GM18502 (cell line): ENCODE data around the gene EPG5.
A peak's percentile ranks its signal among the peaks of the same experiment; 100 is the strongest.
"Not testable (repeated sequence)": the region's sequence is repeated elsewhere in the genome, so short reads cannot be mapped to it uniquely, and the experiment has no call there.

Experiments used
- ATAC-seq: cut with Tn5 transposase; IDR thresholded peaks from one replicate; pipeline ENCODE4 v1.9.1; 2021; ENCODE audit warnings: mild to moderate bottlenecking; ENCODE audit not compliant: unreplicated experiment, poor library complexity

EPG5 gene

DNA sequence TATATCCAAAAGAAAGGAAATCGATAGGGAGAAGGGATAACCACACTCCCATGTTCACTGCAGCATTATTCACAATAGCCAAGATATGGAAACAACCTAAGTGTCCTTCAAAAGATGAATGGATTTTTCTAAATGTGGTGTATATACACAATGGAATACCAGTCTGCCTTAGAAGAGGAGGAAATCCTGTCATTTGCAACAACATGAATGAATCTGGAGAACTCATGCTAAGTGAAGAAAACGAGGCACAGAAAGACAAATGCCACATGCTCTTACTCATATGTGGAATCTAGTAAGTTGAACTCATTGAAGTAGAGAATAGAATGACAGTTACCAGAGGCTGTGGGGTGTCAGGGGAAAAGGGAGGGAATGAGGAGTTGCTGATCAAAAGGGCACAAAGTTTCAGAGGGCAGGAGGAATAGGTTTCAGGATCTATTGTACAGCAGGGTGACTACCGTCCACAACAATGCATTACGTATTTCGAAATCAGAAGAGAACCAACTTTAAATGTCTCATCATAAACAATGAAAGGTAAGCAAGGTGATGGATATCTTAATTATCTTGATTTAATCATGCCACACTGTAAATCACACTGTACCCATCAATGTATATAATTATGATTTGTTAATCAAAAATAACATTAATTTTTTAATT, 95.6 kb downstream of the EPG5 start:
- no peak for ATAC-seq

DNA sequence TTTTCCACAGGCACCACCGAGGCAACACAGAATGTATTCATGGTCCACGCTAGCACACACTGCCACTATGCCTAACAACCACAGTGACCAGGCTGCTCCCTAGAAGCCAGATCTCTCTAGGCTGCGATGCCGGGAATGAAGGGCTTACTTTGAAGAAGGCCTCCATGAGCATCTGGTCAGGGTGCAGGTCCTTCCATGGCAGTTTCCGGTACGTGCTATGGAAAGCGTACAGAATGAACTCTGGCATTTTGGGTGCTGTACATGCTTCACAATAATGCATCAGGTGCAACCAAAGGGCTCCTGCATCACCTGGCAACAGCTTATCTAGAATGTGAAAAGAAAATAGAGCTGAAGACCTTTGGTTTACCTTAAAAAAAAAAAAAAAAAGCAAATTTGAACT, 96.7 kb downstream of the EPG5 start:
- no peak for ATAC-seq

GRCh38 chr18:45865466-45865865, 101.7 kb downstream of the EPG5 start:
- ATAC-seq = no peak

- ATAC-seq = no peak
These were observed 103.0 kb downstream of the EPG5 start for GRCh38 chr18:45864081-45864480.

GRCh38 chr18:45863469-45863868, 103.7 kb downstream of the EPG5 start:
- ATAC-seq = no peak

DNA sequence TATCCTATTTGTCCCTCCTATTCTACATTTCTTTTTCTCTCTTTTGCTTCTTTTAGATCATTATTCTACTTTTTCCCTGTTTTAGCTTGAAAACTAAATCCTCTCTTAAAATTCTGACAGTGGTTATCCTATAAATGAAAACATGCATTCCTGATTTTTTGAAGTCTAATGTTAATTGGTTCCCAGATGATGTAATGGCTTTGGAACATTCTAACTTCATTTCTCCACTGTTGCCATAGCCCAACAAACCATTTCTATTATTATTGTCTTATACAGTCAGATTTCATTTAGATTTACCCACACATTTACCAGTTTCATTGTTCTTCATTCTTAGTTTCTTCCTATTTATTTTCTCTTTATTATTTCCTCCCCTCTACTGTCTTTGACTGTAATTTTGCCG, 105.2 kb downstream of the EPG5 start:
- no peak for ATAC-seq

GRCh38 chr18:45860971-45861370, 106.2 kb downstream of the EPG5 start:
- no peak for ATAC-seq

GRCh38 chr18:45860492-45860891, 106.6 kb downstream of the EPG5 start:
- no peak for ATAC-seq

- no peak for ATAC-seq
These were observed 107.8 kb downstream of the EPG5 start for GRCh38 chr18:45859334-45859733.

GRCh38 chr18:45856531-45856930, 110.6 kb downstream of the EPG5 start:
- no peak for ATAC-seq

DNA sequence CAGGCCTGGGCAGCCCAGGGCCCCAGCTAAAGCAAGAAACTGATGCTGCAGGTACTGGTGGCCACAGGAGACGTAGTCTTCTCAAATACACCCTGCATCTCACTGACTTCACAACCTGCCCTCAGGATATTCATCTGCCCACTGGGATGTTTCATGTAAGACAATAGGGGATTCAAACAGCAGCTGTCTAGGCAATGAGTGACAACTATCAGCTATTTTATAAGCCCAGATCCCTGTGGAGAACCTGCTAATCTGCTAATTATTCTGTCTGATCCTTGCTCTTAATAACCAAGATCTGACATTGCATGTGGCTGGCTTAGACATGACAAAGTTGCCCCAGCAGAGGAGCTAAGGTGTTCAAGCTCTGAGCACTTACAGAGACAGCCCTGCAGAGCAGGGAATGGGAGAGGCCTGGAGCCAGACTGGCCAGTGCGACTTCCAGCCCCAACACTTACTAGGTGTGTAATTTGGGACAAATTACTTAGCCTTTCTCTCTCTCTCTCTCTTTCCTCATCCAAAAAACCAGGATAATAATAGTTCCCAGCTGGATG, 113.0 kb downstream of the EPG5 start:
- no peak for ATAC-seq

GRCh38 chr18:45852631-45853030, 114.5 kb downstream of the EPG5 start:
- no peak for ATAC-seq

DNA sequence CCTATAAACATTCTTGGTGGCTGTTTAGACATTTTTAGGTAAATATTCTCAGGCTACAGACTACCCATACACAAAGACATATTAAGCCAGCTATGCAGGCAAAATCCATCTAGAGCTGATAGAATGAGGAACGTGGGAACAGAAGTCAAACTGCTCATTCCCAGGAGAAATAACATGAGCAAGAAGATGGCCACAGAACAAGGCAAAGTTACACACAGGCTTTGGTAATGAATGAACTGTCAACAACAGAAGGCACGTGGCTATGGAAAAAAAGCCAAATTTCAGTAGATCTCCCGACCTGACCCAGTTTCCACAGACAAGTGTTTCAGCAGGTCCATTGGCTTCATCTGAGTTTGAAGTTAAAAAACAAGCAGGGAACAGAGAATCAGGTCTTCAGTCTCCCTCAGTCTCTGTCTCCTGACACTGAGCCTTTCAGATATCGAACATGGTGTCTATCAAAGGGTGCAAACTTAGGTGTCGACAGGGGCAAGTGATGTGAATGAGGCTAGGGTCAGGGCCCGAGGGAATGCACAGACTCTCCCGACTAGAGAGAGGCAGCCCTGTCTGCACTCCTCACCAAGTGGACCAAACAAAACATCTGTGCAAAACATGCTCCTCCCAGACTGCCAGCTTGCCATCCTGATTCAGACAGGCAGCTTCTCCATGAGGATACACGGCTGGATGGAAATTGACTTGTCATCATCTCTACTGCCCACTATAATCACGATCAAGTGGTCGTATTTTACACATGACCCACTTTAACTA, 115.8 kb downstream of the EPG5 start:
- no peak for ATAC-seq

- ATAC-seq = peak; percentile 46
These were observed 117.1 kb downstream of the EPG5 start for GRCh38 chr18:45850021-45850420.

GRCh38 chr18:45849529-45849928, 117.6 kb downstream of the EPG5 start:
- no peak for ATAC-seq

GRCh38 chr18:45848643-45849042, 118.5 kb downstream of the EPG5 start:
- ATAC-seq = not testable (repeated sequence)

DNA sequence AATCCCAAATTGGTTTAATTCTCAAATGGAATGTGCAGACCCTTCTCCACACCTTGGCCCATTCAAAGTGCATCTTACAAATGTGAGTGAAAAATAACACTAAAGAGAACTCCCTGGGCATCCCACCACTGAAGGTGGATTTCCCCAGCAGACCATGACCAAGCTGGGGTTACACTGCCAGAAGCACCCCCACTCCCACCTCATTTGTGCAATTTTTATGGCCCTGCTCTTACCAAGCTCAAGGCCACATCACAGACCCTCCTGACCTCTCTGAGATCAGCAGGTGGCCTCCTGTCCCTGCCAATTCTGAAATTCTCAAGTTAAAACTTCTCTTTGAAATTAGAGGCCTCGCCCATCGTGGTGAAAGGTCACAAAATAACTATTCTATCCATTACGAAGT, 120.0 kb downstream of the EPG5 start:
- ATAC-seq = no peak

DNA sequence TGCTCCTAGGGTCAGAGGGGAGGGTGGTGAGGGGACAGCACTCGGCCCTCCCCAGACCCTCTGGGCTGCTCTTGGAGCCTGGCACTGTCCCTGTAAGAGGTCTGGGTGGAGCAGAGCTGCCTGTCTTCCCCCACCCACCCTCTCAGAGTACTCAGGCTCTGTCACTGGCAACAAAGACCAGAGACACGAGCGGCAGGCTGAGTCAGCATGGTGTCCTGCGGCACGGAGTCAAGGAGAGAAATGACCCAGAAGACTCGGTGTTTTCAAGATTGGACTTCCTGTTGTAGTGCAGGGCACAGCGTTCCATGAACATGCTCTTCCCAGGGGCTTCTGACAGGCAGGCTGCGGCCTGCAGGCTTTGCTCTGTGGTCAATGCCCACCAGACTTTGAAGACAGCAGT, 121.7 kb downstream of the EPG5 start:
- no peak for ATAC-seq

DNA sequence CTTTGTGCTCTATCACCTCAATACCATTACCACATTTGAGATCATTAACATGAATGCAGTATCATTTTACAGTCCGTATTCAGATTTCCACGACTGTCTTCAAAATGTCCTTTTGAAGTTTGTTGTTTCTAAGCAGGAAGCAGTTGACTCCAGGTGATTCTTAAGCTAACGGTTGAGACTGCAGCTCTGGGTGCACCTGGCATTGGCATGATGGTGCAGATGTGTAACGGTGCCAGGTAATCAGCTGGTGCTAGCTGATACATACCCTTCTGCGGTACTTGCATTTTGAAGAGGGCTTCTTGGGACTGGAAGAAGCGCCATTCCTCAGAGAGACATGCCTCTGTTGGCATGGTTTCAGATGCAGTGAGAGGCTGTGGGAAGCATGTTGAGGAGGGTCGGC, 122.2 kb downstream of the EPG5 start:
- no peak for ATAC-seq

DNA sequence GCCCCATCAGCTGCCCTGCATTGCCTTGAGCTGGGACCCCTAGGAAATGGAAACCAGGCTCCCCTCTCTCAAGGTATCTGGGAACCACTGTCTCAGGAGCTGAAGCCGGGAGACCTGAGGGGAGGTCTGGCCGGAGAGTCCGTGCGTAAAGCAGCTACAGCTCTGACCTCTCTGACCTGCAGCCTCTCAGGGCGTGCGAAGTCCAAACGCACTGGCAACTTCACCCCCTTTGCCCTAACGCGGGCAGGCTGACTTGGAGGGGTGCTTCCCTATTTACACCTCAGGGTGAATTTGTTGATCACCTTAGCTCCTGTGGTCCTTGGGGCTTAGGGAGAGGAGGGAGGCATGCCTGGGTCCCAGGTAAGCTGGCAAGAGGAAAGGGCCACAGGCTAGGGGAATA, 124.1 kb downstream of the EPG5 start:
- ATAC-seq = no peak

DNA sequence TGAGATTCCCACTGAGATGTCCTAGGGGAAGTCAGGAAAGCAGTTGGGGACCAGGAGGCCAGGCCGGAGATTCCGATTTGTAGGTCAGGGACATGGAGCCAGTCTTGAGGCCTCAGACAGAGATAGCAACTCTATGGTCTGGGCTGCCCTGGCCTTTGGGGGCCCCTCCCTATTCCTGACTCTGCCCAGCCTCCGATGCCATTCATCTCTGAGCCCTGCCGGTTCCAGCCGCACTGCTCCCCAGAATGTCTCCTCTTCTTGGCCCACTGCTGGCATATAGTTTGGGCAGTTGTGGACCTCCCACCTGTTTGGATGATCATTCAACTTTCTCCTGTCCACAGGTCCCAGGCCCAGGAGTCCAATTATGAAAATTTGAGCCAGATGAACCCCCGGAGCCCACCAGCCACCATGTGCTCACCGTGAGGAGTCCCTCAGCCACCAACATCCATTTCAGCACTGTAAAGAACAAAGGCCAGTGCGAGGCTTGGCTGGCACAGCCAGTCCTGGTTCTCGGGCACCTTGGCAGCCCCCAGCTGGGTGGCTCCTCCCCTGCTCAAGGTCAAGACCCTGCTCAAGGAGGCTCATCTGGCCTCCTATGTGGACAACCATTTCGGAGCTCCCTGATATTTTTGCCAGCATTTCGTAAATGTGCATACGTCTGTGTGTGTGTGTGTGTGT, 125.2 kb downstream of the EPG5 start:
- ATAC-seq = no peak
